ENCODE measurements around the gene ZC3H7A.

GRCh38 chr16:11708421-11708820 is 88.6 kb downstream of the ZC3H7A start:
- TF ChIP-seq ZNF350 (tag by site-specific recombination; IDR thresholded peaks at IDR 0.05) = no peak
- no peak for TF ChIP-seq PRDM1 (tag by site-specific recombination; IDR thresholded peaks at IDR 0.05)
- no peak for TF ChIP-seq SP7 (tag by site-specific recombination; IDR thresholded peaks at IDR 0.05)
- TF ChIP-seq REST (tag by site-specific recombination; IDR thresholded peaks at IDR 0.05) = no peak
